Mesendoderm (in vitro differentiated cells): Measurements from ENCODE around the gene NKX6-2.

Experiments used
- DNase-seq: peaks from one replicate; pipeline ENCODE4 v3.0.0; 2013
- H2AK5ac ChIP-seq: 2 replicates; pipeline ENCODE4 v1.6.1; 2013; ENCODE audit warnings: low read length, inconsistent platforms
- H2BK120ac ChIP-seq: 2 replicates; pipeline ENCODE4 v1.6.1; 2013; ENCODE audit warnings: low read depth, mild to moderate bottlenecking, low read length, moderate library complexity, mixed read lengths
- H2BK15ac ChIP-seq: replicated peaks from 2 replicates; pipeline ENCODE4 v1.6.1; 2013; ENCODE audit warnings: low read depth, mild to moderate bottlenecking, moderate library complexity
- H2BK5ac ChIP-seq: 2 replicates; pipeline ENCODE4 v1.6.1; 2013; ENCODE audit warnings: low read length, inconsistent platforms
- H3K18ac ChIP-seq: 2 replicates; pipeline ENCODE4 v1.6.1; 2013; ENCODE audit warnings: mild to moderate bottlenecking, low read length, mixed read lengths
- H3K23ac ChIP-seq: one replicate; pipeline ENCODE4 v1.6.1; 2013; ENCODE audit warnings: low read length
- H3K27ac ChIP-seq: 2 replicates; pipeline ENCODE4 v1.5.1; 2013; ENCODE audit warnings: low read depth, mild to moderate bottlenecking, inconsistent platforms, low read length, moderate library complexity
- H3K27me3 ChIP-seq: 2 replicates; pipeline ENCODE4 v1.6.1; 2013; ENCODE audit warnings: low read length, control low read depth, mild to moderate bottlenecking, inconsistent platforms; ENCODE audit not compliant: insufficient read depth, poor library complexity
- H3K36me3 ChIP-seq: 2 replicates; pipeline ENCODE4 v1.6.1; 2013; ENCODE audit warnings: low read length, inconsistent platforms; ENCODE audit not compliant: control insufficient read depth, insufficient read depth
- H3K4ac ChIP-seq: one replicate; pipeline ENCODE4 v1.6.1; 2013; ENCODE audit warnings: low read depth, mild to moderate bottlenecking, low read length, moderate library complexity
- H3K4me1 ChIP-seq: 2 replicates; pipeline ENCODE4 v1.6.1; 2013; ENCODE audit warnings: low read depth, low read length, inconsistent platforms; ENCODE audit not compliant: control insufficient read depth
- H3K4me2 ChIP-seq: 2 replicates; pipeline ENCODE4 v1.6.1; 2013; ENCODE audit warnings: low read length
- H3K4me3 ChIP-seq: 2 replicates; pipeline ENCODE4 v1.5.1; 2013; ENCODE audit warnings: mild to moderate bottlenecking, low read length
- H3K56ac ChIP-seq: one replicate; pipeline ENCODE4 v1.6.1; 2013; ENCODE audit warnings: low read length
- H3K79me1 ChIP-seq: 2 replicates; pipeline ENCODE4 v1.6.1; 2013; ENCODE audit warnings: low read length, inconsistent platforms
- H3K79me2 ChIP-seq: 2 replicates; pipeline ENCODE4 v1.6.1; 2013; ENCODE audit warnings: mild to moderate bottlenecking, low read length; ENCODE audit not compliant: control insufficient read depth, insufficient read depth
- H3K9ac ChIP-seq: 2 replicates; pipeline ENCODE4 v1.6.1; 2013; ENCODE audit warnings: low read length, inconsistent platforms
- H4K5ac ChIP-seq: one replicate; pipeline ENCODE4 v1.6.1; 2013; ENCODE audit warnings: low read length
- H4K8ac ChIP-seq: one replicate; pipeline ENCODE4 v1.6.1; 2013; ENCODE audit warnings: low read depth, mild to moderate bottlenecking, control low read depth, low read length, moderate library complexity
- WGBS: extraction: QIAGEN DNeasy Blood & Tissue Kit; methylation state at CpG from one replicate; pipeline ENCODE4 v1.1.7; 2013; ENCODE audit warnings: low lambda C conversion rate, missing lambda C conversion rate; ENCODE audit not compliant: insufficient coverage; ENCODE audit errors: extremely low coverage; 5-methylcytosine and 5-hydroxymethylcytosine counted together

NKX6-2 gene

DNA sequence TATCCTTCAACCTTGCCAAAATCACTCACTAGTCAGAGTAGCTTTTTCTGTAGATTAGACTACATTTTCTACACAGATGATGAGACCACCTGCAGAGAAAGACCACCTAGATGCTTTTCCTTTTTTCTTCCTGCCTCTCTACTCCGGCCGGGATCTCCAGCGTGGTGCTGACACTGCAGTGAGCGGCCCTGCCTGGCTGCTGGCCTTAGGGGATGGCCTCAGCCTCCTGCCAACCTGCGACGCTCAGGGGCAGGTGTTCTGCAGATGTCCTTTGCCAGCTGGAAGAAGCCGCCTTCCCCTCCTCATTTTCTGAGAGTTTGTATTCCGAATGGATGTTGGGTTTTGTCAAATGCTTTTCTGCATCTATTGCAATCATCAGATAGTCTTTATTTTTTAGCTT, 43.5 kb upstream of the NKX6-2 start:
- WGBS: no CpG with 5 or more reads among the region's 8 CpGs
- no peak overlapping the region for H4K8ac ChIP-seq

GRCh38 chr10:132828681-132829080, 42.7 kb upstream of the NKX6-2 start:
- H3K27ac ChIP-seq: no peak overlapping the region
- no peak overlapping the region for H2AK5ac ChIP-seq
- H2BK5ac ChIP-seq: no peak overlapping the region
- no peaks in the 10 kb centered on the region for H3K27me3 ChIP-seq
- H4K5ac ChIP-seq: no peak overlapping the region
- H2BK120ac ChIP-seq: no peak overlapping the region
- H3K18ac ChIP-seq: no peak overlapping the region
- H3K79me1 ChIP-seq: no peaks in the 10 kb centered on the region
- H3K4ac ChIP-seq: no peak overlapping the region
- no peaks in the 10 kb centered on the region for H3K4me1 ChIP-seq
- H3K4me3 ChIP-seq: no peak overlapping the region
- no peak overlapping the region for H3K56ac ChIP-seq
- H3K23ac ChIP-seq: no peak overlapping the region
- no peak overlapping the region for H4K8ac ChIP-seq
- no peak overlapping the region for H3K4me2 ChIP-seq
- no CpG with 5 or more reads among the region's 20 CpGs for WGBS
- no peak for DNase-seq
- no peaks in the 10 kb centered on the region for H3K79me2 ChIP-seq
- no peaks in the 10 kb centered on the region for H3K36me3 ChIP-seq
- no peak overlapping the region for H2BK15ac ChIP-seq
- no peak overlapping the region for H3K9ac ChIP-seq

More for the DNA sequence above, 43.5 kb upstream of the NKX6-2 start:
- Histone ChIP-seq H3K4me1 (no peaks in the 10 kb centered on the region), H3K18ac (no peak overlapping the region), H3K56ac (no peak overlapping the region), H3K79me2 (no peaks in the 10 kb centered on the region), H3K27me3 (no peaks in the 10 kb centered on the region), H3K36me3 (no peaks in the 10 kb centered on the region), H2BK15ac (no peak overlapping the region), H3K27ac (no peak overlapping the region), H3K4me2 (no peak overlapping the region), H3K79me1 (no peaks in the 10 kb centered on the region), H2BK5ac (no peak overlapping the region), H3K23ac (no peak overlapping the region), H4K5ac (no peak overlapping the region), H3K4me3 (no peak overlapping the region), H2BK120ac (no peak overlapping the region), H3K9ac (no peak overlapping the region), H2AK5ac (no peak overlapping the region), H3K4ac (no peak overlapping the region)
- no peak for DNase-seq

DNA sequence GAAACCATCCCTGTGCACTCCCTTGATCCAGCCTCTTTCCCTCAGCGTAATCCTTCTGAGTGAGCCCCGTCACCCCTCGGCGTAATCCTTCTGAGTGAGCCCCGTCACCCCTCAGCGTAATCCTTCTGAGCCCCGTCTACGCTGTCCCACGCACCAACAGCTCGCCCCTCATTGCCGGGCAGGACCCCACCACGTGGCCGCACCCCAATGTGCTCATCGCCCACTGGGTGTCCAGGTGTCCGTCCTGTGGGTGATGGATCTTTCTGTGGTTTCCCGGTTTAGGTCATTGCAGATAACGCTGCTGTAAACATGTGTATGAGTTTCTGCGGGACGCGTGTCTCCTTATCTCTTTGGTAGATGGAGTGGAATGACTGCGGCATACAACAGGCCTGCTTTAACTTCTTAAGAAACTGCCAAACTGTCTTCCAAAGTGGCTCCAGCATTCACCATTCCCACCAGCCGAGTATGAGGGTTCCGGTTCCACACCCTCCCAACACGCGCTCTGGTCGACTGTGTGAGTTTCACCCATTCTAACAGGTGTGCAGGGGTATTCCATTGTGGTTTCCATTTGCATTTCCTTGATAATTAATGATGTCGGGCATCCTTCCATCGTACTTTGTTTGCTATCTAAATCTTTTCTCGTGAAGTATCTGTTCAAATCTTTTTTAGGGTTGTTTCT, 42.1 kb upstream of the NKX6-2 start:
- no peaks in the 10 kb centered on the region for H3K79me2 ChIP-seq
- no CpG with 5 or more reads among the region's 29 CpGs for WGBS
- no peaks in the 10 kb centered on the region for H3K79me1 ChIP-seq
- no peak overlapping the region for H3K27ac ChIP-seq
- H2AK5ac ChIP-seq: no peak overlapping the region
- H3K18ac ChIP-seq: no peak overlapping the region
- no peaks in the 10 kb centered on the region for H3K36me3 ChIP-seq
- H3K4me1 ChIP-seq: no peaks in the 10 kb centered on the region
- no peak overlapping the region for H2BK5ac ChIP-seq
- H4K5ac ChIP-seq: no peak overlapping the region
- H3K4me2 ChIP-seq: no peak overlapping the region
- DNase-seq: no peak
- no peak overlapping the region for H2BK15ac ChIP-seq
- no peak overlapping the region for H3K9ac ChIP-seq
- no peak overlapping the region for H2BK120ac ChIP-seq
- no peak overlapping the region for H3K4ac ChIP-seq
- H3K4me3 ChIP-seq: no peak overlapping the region
- no peak overlapping the region for H3K23ac ChIP-seq
- no peak overlapping the region for H3K56ac ChIP-seq
- H4K8ac ChIP-seq: no peak overlapping the region
- H3K27me3 ChIP-seq: no peaks in the 10 kb centered on the region

GRCh38 chr10:132827423-132827789, 41.5 kb upstream of the NKX6-2 start:
- H3K4me1 ChIP-seq: no peaks in the 10 kb centered on the region
- no peak overlapping the region for H3K4me3 ChIP-seq
- H3K4ac ChIP-seq: no peak overlapping the region
- DNase-seq: no peak
- H3K56ac ChIP-seq: no peak overlapping the region
- no peak overlapping the region for H3K9ac ChIP-seq
- no peak overlapping the region for H3K23ac ChIP-seq
- H3K79me2 ChIP-seq: no peaks in the 10 kb centered on the region
- H3K18ac ChIP-seq: no peak overlapping the region
- H3K4me2 ChIP-seq: no peak overlapping the region
- H2BK5ac ChIP-seq: no peak overlapping the region
- H2AK5ac ChIP-seq: no peak overlapping the region
- H4K8ac ChIP-seq: no peak overlapping the region
- no peaks in the 10 kb centered on the region for H3K79me1 ChIP-seq
- H3K27me3 ChIP-seq: no peaks in the 10 kb centered on the region
- H3K27ac ChIP-seq: no peak overlapping the region
- WGBS: no CpG with 5 or more reads among the region's 13 CpGs
- no peak overlapping the region for H2BK120ac ChIP-seq
- no peak overlapping the region for H4K5ac ChIP-seq
- no peak overlapping the region for H2BK15ac ChIP-seq
- no peaks in the 10 kb centered on the region for H3K36me3 ChIP-seq

GRCh38 chr10:132826524-132827422, 40.8 kb upstream of the NKX6-2 start:
- Histone ChIP-seq H3K36me3 (no peaks in the 10 kb centered on the region), H4K5ac (no peak overlapping the region), H3K4me1 (no peaks in the 10 kb centered on the region), H2BK5ac (no peak overlapping the region), H2BK120ac (no peak overlapping the region), H4K8ac (no peak overlapping the region), H3K79me2 (no peaks in the 10 kb centered on the region), H3K18ac (no peak overlapping the region), H3K27me3 (no peaks in the 10 kb centered on the region), H3K4ac (no peak overlapping the region), H2BK15ac (no peak overlapping the region), H2AK5ac (no peak overlapping the region), H3K4me2 (no peak overlapping the region), H3K79me1 (no peaks in the 10 kb centered on the region), H3K56ac (no peak overlapping the region), H3K9ac (no peak overlapping the region), H3K23ac (no peak overlapping the region), H3K4me3 (no peak overlapping the region), H3K27ac (no peak overlapping the region)
- WGBS: no CpG with 5 or more reads among the region's 36 CpGs
- no peak for DNase-seq
